Endothelial cell (in vitro differentiated cells): Measurements from ENCODE around the gene DST. TPM values are rescaled to one million over a fixed set of nuclear protein-coding genes. Genes with fewer than 3 reads are reported as not detected.

Experiments
- DNase-seq: peaks from one replicate; pipeline ENCODE4 v3.0.0; 2021; ENCODE audit warnings: low spot score
- H3K27ac Mint-ChIP-seq: one replicate; pipeline ENCODE4 v1.8.0; 2021; ENCODE audit warnings: mixed read lengths, inconsistent platforms; ENCODE audit not compliant: unreplicated experiment
- H3K27me3 Mint-ChIP-seq: one replicate; pipeline ENCODE4 v1.8.0; 2021; ENCODE audit warnings: mild to moderate bottlenecking, moderate library complexity, mixed read lengths, inconsistent platforms; ENCODE audit not compliant: unreplicated experiment
- H3K36me3 Mint-ChIP-seq: one replicate; pipeline ENCODE4 v1.8.0; 2021; ENCODE audit warnings: mild to moderate bottlenecking, low read depth, mixed read lengths, inconsistent platforms; ENCODE audit not compliant: unreplicated experiment
- H3K4me1 Mint-ChIP-seq: one replicate; pipeline ENCODE4 v1.8.0; 2021; ENCODE audit warnings: mild to moderate bottlenecking, mixed read lengths, inconsistent platforms; ENCODE audit not compliant: unreplicated experiment
- H3K4me3 Mint-ChIP-seq: one replicate; pipeline ENCODE4 v1.8.0; 2021; ENCODE audit warnings: mild to moderate bottlenecking, mixed read lengths, inconsistent platforms; ENCODE audit not compliant: unreplicated experiment
- H3K9me3 Mint-ChIP-seq: one replicate; pipeline ENCODE4 v1.8.0; 2021; ENCODE audit warnings: mixed read lengths, inconsistent platforms; ENCODE audit not compliant: unreplicated experiment
- total RNA-seq: library from RNA; stranded (reverse); fragmentation: NEBNext Ultra II Directional; extraction: Animal tissue kit (Norgen Biotek cat#: 25700); gene quantifications from one replicate; pipeline ENCODE4 v1.2.1, GENCODE V29; 2021; ENCODE audit not compliant: unreplicated experiment
- TF ChIP-seq, protein P1 (sequence below): fragments of 200-600 bp; sonication (generic); IDR thresholded peaks from one replicate; pipeline ENCODE4 v1.5.0; 2021; ENCODE audit warnings: antibody characterized with exemption; ENCODE audit not compliant: unreplicated experiment

DST gene
- total RNA-seq, 1 donor from 2014 or later: 284 TPM

DNA sequence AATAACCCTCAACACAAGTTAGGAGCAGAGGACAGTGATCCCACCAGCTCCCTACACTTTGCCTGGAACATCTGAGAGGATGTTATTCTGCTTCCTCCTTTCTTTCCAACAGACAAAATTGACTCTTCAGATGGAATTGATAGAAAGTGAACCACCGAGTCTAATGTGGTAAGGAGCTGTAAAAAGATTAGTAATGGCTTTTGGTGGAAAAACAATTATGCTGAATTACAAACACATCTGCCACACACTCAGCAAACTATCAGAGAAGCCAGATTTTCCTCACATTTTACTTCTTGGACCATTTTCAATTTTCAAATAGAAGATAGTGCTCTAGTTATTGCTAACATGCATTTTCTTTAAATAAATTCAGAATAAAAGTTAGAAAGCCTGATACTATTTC is 223.5 kb downstream of the DST start:
- no peaks in the 10 kb centered on the region for H3K36me3 Mint-ChIP-seq
- H3K9me3 Mint-ChIP-seq: peaks cover 4% of the 10 kb centered on the region
- H3K27me3 Mint-ChIP-seq: peaks cover 3% of the 10 kb centered on the region

DNA sequence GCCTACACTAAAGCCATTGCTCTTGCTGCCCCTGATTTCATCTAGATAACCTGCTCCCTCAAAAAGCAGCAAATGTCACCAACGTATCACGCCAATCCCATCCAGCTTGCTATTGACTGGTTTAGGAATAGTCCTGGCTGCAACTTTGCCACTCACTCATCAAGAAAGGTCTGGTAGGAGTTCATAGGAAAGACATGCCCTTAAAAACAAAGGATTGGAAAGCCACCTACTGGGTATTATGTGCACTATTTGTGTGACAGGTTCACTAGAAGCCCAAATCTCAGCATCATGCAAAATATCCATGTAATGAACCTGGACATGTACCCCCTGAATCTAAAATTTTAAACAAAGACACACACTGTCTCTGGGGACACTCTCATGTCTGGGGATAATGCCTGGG is 224.9 kb downstream of the DST start:
- H3K27ac Mint-ChIP-seq: no peak overlapping the region
- peaks cover 3% of the 10 kb centered on the region for H3K27me3 Mint-ChIP-seq
- H3K4me1 Mint-ChIP-seq: no peaks in the 10 kb centered on the region
- no peaks in the 10 kb centered on the region for H3K9me3 Mint-ChIP-seq
- no peak for DNase-seq
- H3K4me3 Mint-ChIP-seq: no peak overlapping the region
- TF ChIP-seq, protein P1, sequence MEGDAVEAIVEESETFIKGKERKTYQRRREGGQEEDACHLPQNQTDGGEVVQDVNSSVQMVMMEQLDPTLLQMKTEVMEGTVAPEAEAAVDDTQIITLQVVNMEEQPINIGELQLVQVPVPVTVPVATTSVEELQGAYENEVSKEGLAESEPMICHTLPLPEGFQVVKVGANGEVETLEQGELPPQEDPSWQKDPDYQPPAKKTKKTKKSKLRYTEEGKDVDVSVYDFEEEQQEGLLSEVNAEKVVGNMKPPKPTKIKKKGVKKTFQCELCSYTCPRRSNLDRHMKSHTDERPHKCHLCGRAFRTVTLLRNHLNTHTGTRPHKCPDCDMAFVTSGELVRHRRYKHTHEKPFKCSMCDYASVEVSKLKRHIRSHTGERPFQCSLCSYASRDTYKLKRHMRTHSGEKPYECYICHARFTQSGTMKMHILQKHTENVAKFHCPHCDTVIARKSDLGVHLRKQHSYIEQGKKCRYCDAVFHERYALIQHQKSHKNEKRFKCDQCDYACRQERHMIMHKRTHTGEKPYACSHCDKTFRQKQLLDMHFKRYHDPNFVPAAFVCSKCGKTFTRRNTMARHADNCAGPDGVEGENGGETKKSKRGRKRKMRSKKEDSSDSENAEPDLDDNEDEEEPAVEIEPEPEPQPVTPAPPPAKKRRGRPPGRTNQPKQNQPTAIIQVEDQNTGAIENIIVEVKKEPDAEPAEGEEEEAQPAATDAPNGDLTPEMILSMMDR: no peak
- H3K36me3 Mint-ChIP-seq: no peaks in the 10 kb centered on the region

More for the DNA sequence above, 223.5 kb downstream of the DST start:
- no peak overlapping the region for H3K27ac Mint-ChIP-seq
- TF ChIP-seq, protein P1: no peak
- no peak for DNase-seq
- H3K4me1 Mint-ChIP-seq: no peaks in the 10 kb centered on the region
- H3K4me3 Mint-ChIP-seq: no peak overlapping the region

DNA sequence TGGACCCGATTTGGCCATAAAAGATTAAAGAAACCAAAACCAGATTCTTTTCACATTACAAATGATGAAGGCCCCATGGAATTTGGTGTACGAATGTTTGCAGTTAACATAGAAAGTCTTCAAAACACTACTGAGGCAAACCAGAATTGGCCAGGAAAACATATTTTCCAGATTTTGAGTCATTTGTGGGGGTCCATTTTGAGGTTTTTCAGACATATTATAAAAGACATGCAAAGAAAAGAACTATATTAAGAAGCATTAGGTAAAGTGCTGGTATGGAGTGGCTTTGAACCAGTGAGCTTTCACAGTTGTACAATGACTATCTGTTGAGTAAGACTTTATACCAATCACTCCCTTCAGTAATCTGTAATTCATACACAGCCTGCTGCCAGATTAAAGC is 226.4 kb downstream of the DST start:
- TF ChIP-seq, protein P1: no peak
- no peaks in the 10 kb centered on the region for H3K9me3 Mint-ChIP-seq
- H3K4me3 Mint-ChIP-seq: no peak overlapping the region
- H3K4me1 Mint-ChIP-seq: no peaks in the 10 kb centered on the region
- DNase-seq: no peak
- H3K27ac Mint-ChIP-seq: no peak overlapping the region
- peaks cover 3% of the 10 kb centered on the region for H3K27me3 Mint-ChIP-seq
- H3K36me3 Mint-ChIP-seq: no peaks in the 10 kb centered on the region

DNA sequence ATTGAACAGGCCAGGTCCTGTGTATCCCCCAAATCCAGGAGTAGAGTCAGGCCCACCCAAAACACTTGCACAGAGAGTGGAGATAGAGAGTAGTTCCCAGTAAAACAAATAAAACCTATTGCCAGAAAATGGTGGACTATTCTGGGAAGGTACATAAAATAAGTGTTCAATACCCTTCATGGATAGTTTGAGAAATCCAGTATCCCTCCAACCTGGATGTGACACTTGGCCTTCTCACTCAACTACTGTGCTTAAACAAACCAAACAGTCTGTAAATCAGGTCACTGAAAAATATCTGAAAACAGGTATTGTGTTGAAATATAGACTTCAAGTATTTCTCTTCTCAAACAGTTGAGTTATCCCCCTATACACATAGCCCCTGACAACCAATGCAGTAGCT is 233.7 kb downstream of the DST start:
- H3K4me3 Mint-ChIP-seq: no peak overlapping the region
- H3K36me3 Mint-ChIP-seq: no peaks in the 10 kb centered on the region
- no peak for DNase-seq
- peaks cover 3% of the 10 kb centered on the region for H3K27me3 Mint-ChIP-seq
- H3K9me3 Mint-ChIP-seq: no peaks in the 10 kb centered on the region
- H3K27ac Mint-ChIP-seq: no peak overlapping the region
- no peaks in the 10 kb centered on the region for H3K4me1 Mint-ChIP-seq
- TF ChIP-seq, protein P1: no peak
